Measurements from ENCODE around the gene MRPL49. TPM values are rescaled to one million over a fixed set of nuclear protein-coding genes. Genes with fewer than 3 reads are reported as not detected.

The MRPL49 gene
- total and polyA plus RNA-seq, 2 of the 8 experiments (the other 6 are each of a cell fraction or from before 2014, with no cell fraction given) = 54.0 to 84.8 TPM

DNA sequence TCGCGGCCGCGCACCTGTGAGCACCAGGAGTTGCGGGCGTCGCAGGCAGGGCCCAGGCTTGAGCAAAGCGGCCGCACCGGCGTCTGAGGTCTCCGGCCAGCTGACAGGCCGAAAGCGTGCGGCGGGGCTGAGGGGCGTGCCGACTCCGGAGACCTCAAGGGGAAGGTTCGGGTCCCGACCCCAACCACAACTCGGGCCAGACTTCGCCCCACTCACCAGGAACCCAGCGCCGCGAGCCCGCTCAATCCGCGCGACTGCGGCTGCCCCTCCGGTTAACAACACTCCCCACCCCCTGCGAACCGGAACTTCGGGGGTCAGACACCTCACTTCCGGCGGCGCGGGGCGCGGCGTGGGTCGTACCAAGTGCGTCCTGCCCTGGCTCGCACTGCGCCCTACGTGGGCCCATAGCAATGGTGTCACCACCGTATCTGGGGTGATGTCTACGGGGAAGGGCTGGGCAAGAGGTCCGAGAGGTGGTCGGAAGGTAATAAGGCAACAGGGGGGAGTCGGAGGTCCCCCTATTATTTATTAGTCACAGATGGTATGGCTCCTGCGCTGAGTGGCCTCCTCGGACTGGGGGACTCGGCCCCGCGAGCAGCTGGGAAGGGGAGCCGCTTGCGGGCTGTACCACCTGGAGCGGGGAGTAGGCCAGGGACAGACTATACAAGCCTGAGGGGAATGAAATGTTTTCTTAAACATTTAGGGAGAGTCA is 12.3 kb downstream of the MRPL49 start, which contains the start of gene SYVN1:
TSS of gene SYVN1 (minus strand) at position 280 of the 712 bp plus-strand sequence. CDS start 918 bp downstream, outside the sequence.
- peak within 1 kb of the TSS; percentile 82 for H2AFZ ChIP-seq (ENCODE audit: low read length)
- H4K5ac ChIP-seq (ENCODE audit: insufficient read length, low read depth, low read length) = peak within 1 kb of the TSS; percentile 100
- peak within 1 kb of the TSS; percentile 100 for H2BK15ac ChIP-seq (ENCODE audit: low read length)
- peak within 1 kb of the TSS; percentile 99 for H3K27ac ChIP-seq (ENCODE audit: low read depth, low read length)
- H3K9ac ChIP-seq (replicated peaks in 1 of 4; ENCODE audit: extremely low read depth in 1 of 4, low read depth in 3 of 4, low read length in 3 of 4) = peak within 1 kb of the TSS; percentile 88 to 99 (median 98)
- H2BK5ac ChIP-seq (ENCODE audit: low read depth, low read length) = peak within 1 kb of the TSS; percentile 100
- no peaks in the 10 kb centered on the region for H3K27me3 ChIP-seq (replicated peaks in 1 of 4; ENCODE audit: control insufficient read depth in 3 of 4, extremely low read depth in 1 of 4, insufficient read depth in 3 of 4, low read length in 3 of 4)
- H3K14ac ChIP-seq (ENCODE audit: insufficient read length) = peak within 1 kb of the TSS; percentile 99
- CTCF ChIA-PET (ENCODE audit: partially characterized antibody) = interaction anchor here (0.6 to 3.0 kb wide), 11 partner anchors 11 to 1194 kb away, joined by 3 to 14 read pairs (median 4); partner anchors contain the start of genes CAPN1 and TM7SF2
- FAIRE-seq (no peak), DNase-seq (ENCODE audit: low read depth in 1 of 2, low spot score in 2 of 2) (peak in 1 of 2 experiments; percentile 94)
- H2BK12ac ChIP-seq (ENCODE audit: low read depth, low read length) = peak within 1 kb of the TSS; percentile 100
- H4K91ac ChIP-seq (replicated peaks; ENCODE audit: insufficient read length, low read length) = peak within 1 kb of the TSS; percentile 100
- peaks cover 0 to 13% (median 7%) of the 10 kb centered on the region in 4 experiments; a peak in 6 of 7 replicates for H3K4me1 ChIP-seq (replicated peaks in 1 of 4; ENCODE audit: control insufficient read depth in 3 of 4, insufficient read depth in 4 of 4, low read length in 3 of 4)
- H3K79me2 ChIP-seq (ENCODE audit: control insufficient read depth in 1 of 2, insufficient read depth in 2 of 2, low read length in 2 of 2) = peaks cover 0 to 15% of the 10 kb centered on the region in 2 experiments; a peak in 1 of 4 replicates
- 1% methylated on average over 53 of the region's 60 CpGs; no CpG with 5 or more reads in 1 of the 2 experiments for WGBS, 2 experiments (ENCODE audit: extremely low coverage in 1 of 2, insufficient coverage in 1 of 2, insufficient read length in 1 of 2, insufficient replicate concordance in 2 of 2, low coverage in 1 of 2, low lambda C conversion rate in 2 of 2, missing lambda C conversion rate in 1 of 2)
- POLR2A ChIA-PET (ENCODE audit: partially characterized antibody) = interaction anchor here (0.6 to 15.8 kb wide), 25 partner anchors 7 to 257 kb away, joined by 3 to 305 read pairs (median 4); partner anchors contain the start of genes CAPN1, FAU, GPHA2 and MRPL49
- peaks cover 0 to 10% of the 10 kb centered on the region in 2 experiments for H4K20me1 ChIP-seq (replicated peaks in 1 of 2; ENCODE audit: control insufficient read depth in 1 of 2, insufficient read depth in 2 of 2, low read length in 2 of 2)
- H3K18ac ChIP-seq (ENCODE audit: extremely low read depth, low read length) = peak within 1 kb of the TSS; percentile 99
- no peak within 1 kb of the TSS for H2AK5ac ChIP-seq (ENCODE audit: low read depth, low read length)
- no peak within 1 kb of the TSS for H2BK20ac ChIP-seq (ENCODE audit: low read length)
- H3K56ac ChIP-seq (replicated peaks; ENCODE audit: insufficient read length, low read depth, low read length) = peak within 1 kb of the TSS; percentile 85
- H3K79me1 ChIP-seq (ENCODE audit: low read depth, low read length) = peaks cover 3% of the 10 kb centered on the region; the same call in 1 of the 2 replicates
- H3K4ac ChIP-seq (replicated peaks; ENCODE audit: insufficient read length, low read depth, low read length) = peak within 1 kb of the TSS; percentile 97
- peak within 1 kb of the TSS; percentile 84 to 94 (median 88) for H3K4me3 ChIP-seq (ENCODE audit: extremely low read depth in 1 of 4, insufficient read depth in 2 of 4, low read depth in 3 of 4, low read length in 4 of 4)
- peaks cover 11 to 24% (median 20%) of the 10 kb centered on the region in 4 experiments; a peak in 7 of 8 replicates for H3K36me3 ChIP-seq (ENCODE audit: control insufficient read depth in 2 of 4, insufficient read depth in 4 of 4, low read length in 3 of 4)
- H2BK120ac ChIP-seq (replicated peaks; ENCODE audit: low read depth, low read length) = no peak within 1 kb of the TSS
- peak within 1 kb of the TSS; percentile 77 to 91 for H3K4me2 ChIP-seq (ENCODE audit: insufficient read depth in 1 of 2, low read depth in 2 of 2, low read length in 2 of 2)
- H3K23ac ChIP-seq (ENCODE audit: insufficient read length) = no peak within 1 kb of the TSS
- peak within 1 kb of the TSS; percentile 98 for H4K8ac ChIP-seq (ENCODE audit: extremely low read depth, insufficient read depth, low read length)
- H3K23me2 ChIP-seq (ENCODE audit: low read depth, low read length) = peaks cover 14% of the 10 kb centered on the region
- H3K9me3 ChIP-seq (ENCODE audit: insufficient read depth in 2 of 2, low read depth in 1 of 2, low read length in 1 of 2) = no peaks in the 10 kb centered on the region; a peak in 1 of 4 replicates
- TF ChIP-seq CBX8 (IDR thresholded peaks at IDR 0.05; ENCODE audit: borderline replicate concordance, low read depth, low read length) (no peak), EGR1 (IDR thresholded peaks at IDR 0.05; ENCODE audit: borderline replicate concordance, low read depth, low read length) (no peak), GABPA (IDR thresholded peaks at IDR 0.05; ENCODE audit: borderline replicate concordance, insufficient read depth, low read length) (peak; percentile 92), SUZ12 (IDR thresholded peaks at IDR 0.05; ENCODE audit: low read length) (no peak), TCF12 (IDR thresholded peaks at IDR 0.05; ENCODE audit: low read depth, low read length) (0 out of 2 replicates have a peak, but pooled peaks have one; percentile 1), ASH2L (IDR thresholded peaks at IDR 0.05; ENCODE audit: low read length) (no peak), PHF8 (conservative IDR thresholded peaks at IDR 0.05; ENCODE audit: low read depth, low read length) (peak; percentile 87), EZH2 (IDR thresholded peaks at IDR 0.05; ENCODE audit: low read depth, low read length, severe bottlenecking) (no peak), ZNF274 (IDR thresholded peaks at IDR 0.05; ENCODE audit: borderline replicate concordance, extremely low read depth, low read length) (no peak), SP4 (IDR thresholded peaks at IDR 0.05; ENCODE audit: low read length) (no peak; the same call in 1 of the 2 replicates), RXRA (IDR thresholded peaks at IDR 0.05; ENCODE audit: insufficient read depth, low read depth, low read length) (no peak), TAF1 (IDR thresholded peaks at IDR 0.05; ENCODE audit: low read depth, low read length) (peak; percentile 66)

Measured in H1 (cell line).